ENCODE measurements around the gene EXOSC10.

DNA sequence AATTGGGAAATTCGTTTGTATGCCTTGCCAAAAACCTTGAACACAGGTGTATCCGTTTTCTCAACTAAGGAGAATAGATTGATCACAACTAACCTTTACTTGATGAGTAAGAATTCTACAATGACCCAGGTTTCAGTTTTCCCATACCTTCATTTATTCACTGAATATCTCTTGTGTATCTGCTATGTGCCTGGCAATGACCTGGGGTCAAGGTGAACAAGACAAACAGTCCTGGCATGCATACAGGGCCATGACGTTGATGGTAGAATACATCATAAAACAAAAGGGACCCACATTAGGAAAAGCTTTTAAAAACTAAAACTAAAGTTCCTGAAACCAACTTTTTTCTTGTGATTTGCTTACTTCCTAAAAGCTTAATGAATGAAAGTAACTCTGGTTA, 32.1 kb upstream of the EXOSC10 start:
- TF ChIP-seq, protein P1, sequence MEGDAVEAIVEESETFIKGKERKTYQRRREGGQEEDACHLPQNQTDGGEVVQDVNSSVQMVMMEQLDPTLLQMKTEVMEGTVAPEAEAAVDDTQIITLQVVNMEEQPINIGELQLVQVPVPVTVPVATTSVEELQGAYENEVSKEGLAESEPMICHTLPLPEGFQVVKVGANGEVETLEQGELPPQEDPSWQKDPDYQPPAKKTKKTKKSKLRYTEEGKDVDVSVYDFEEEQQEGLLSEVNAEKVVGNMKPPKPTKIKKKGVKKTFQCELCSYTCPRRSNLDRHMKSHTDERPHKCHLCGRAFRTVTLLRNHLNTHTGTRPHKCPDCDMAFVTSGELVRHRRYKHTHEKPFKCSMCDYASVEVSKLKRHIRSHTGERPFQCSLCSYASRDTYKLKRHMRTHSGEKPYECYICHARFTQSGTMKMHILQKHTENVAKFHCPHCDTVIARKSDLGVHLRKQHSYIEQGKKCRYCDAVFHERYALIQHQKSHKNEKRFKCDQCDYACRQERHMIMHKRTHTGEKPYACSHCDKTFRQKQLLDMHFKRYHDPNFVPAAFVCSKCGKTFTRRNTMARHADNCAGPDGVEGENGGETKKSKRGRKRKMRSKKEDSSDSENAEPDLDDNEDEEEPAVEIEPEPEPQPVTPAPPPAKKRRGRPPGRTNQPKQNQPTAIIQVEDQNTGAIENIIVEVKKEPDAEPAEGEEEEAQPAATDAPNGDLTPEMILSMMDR (conservative IDR thresholded peaks at IDR 0.05): no peak
- TF ChIP-seq EZH2 (IDR thresholded peaks at IDR 0.05; ENCODE audit: low read depth): no peak

All from PC-9 (cell line).